Neural cell (in vitro differentiated cells): ENCODE measurements around the gene CLTC. TPM values are rescaled to one million over a fixed set of nuclear protein-coding genes. Genes with fewer than 3 reads are reported as not detected.

ENCODE experiments used
- H2AFZ ChIP-seq: fragments of 200-600, 300-800 bp; sonication (generic), shearing (Covaris generic); 2 replicates; pipeline ENCODE4 v1.6.0; 2014; ENCODE audit warnings: low read depth, mild to moderate bottlenecking, antibody characterized with exemption, low read length, moderate library complexity
- H3F3A ChIP-seq: fragments of 200-600 bp; shearing (Covaris generic); 2 replicates; pipeline ENCODE4 v1.6.1; 2016; ENCODE audit warnings: mild to moderate bottlenecking, moderate library complexity, mixed read lengths, antibody characterized with exemption, low read length; ENCODE audit not compliant: insufficient read depth, poor library complexity, severe bottlenecking
- H3K27ac ChIP-seq: fragments of 200-600, 300-800 bp; sonication (generic), shearing (Covaris generic); 2 replicates; pipeline ENCODE4 v1.5.1; 2014; ENCODE audit warnings: mild to moderate bottlenecking, low read length, moderate library complexity
- H3K27me3 ChIP-seq: fragments of 300-800, 200-600 bp; sonication (generic), shearing (Covaris generic); 2 replicates; pipeline ENCODE4 v1.6.0; 2014; ENCODE audit warnings: mild to moderate bottlenecking, low read depth, low read length, moderate library complexity; ENCODE audit not compliant: insufficient read depth
- H3K36me3 ChIP-seq: fragments of 300-800, 200-600 bp; sonication (generic), shearing (Covaris generic); 2 replicates; pipeline ENCODE4 v1.5.1; 2014; ENCODE audit warnings: mild to moderate bottlenecking, antibody characterized with exemption, low read length, moderate library complexity; ENCODE audit not compliant: insufficient read depth
- H3K4me2 ChIP-seq: fragments of 300-800, 200-600 bp; sonication (generic), shearing (Covaris generic); 2 replicates; pipeline ENCODE4 v1.6.0; 2014; ENCODE audit warnings: mild to moderate bottlenecking, low read length
- H3K4me3 ChIP-seq: fragments of 300-800, 200-600 bp; sonication (generic), shearing (Covaris generic); 2 replicates; pipeline ENCODE4 v1.5.1; 2014; ENCODE audit warnings: mild to moderate bottlenecking, low read length, moderate library complexity
- H3K79me2 ChIP-seq: fragments of 200-600 bp; shearing (Covaris generic); replicated peaks from 2 replicates; pipeline ENCODE4 v1.6.0; 2014; ENCODE audit warnings: mild to moderate bottlenecking, low read length, moderate library complexity; ENCODE audit not compliant: insufficient read depth
- H3K9ac ChIP-seq: fragments of 300-800, 200-600 bp; sonication (generic), shearing (Covaris generic); 2 replicates; pipeline ENCODE4 v1.6.1; 2016; ENCODE audit warnings: mild to moderate bottlenecking, low read length, mixed read lengths
- H3K9me2 ChIP-seq: fragments of 200-600 bp; shearing (Covaris generic); 2 replicates; pipeline ENCODE4 v1.6.1; 2016; ENCODE audit warnings: mild to moderate bottlenecking, low read length, mixed read lengths; ENCODE audit not compliant: insufficient read depth
- H3K9me3 ChIP-seq: fragments of 200-600, 300-800 bp; sonication (generic), shearing (Covaris generic); 2 replicates; pipeline ENCODE4 v1.6.1; 2016; ENCODE audit warnings: mild to moderate bottlenecking, mixed run types, low read length, moderate library complexity, mixed read lengths
- H4K20me1 ChIP-seq: fragments of 200-600 bp; shearing (Covaris generic); 2 replicates; pipeline ENCODE4 v1.6.1; 2016; ENCODE audit warnings: mild to moderate bottlenecking, mixed run types; ENCODE audit not compliant: insufficient read depth
- EP300 ChIP-seq: fragments of 450-650 bp; conservative IDR thresholded peaks from 2 replicates; pipeline ENCODE4 v1.6.1; 2014; ENCODE audit warnings: antibody characterized with exemption, mild to moderate bottlenecking, moderate library complexity; ENCODE audit not compliant: poor library complexity, severe bottlenecking
- EZH2 ChIP-seq: fragments of 200-600, 300-800 bp; shearing (Covaris generic), sonication (generic); IDR thresholded peaks from 2 replicates; pipeline ENCODE4 v1.6.1; 2014; ENCODE audit warnings: antibody characterized with exemption, low read length, borderline replicate concordance, mild to moderate bottlenecking; ENCODE audit not compliant: insufficient read depth, poor library complexity, severe bottlenecking
- MXI1 ChIP-seq: fragments of 450-650 bp; conservative IDR thresholded peaks from 2 replicates; pipeline ENCODE4 v1.6.1; 2014; ENCODE audit warnings: antibody characterized with exemption, mild to moderate bottlenecking; ENCODE audit not compliant: poor library complexity, severe bottlenecking
- POLR2AphosphoS5 ChIP-seq: IDR thresholded peaks from 2 replicates; pipeline ENCODE4 v1.6.1; 2012
- RAD21 ChIP-seq: fragments of 450-650 bp; conservative IDR thresholded peaks from 2 replicates; pipeline ENCODE4 v1.6.1; 2014; ENCODE audit warnings: antibody characterized with exemption, mild to moderate bottlenecking, moderate library complexity
- SMC3 ChIP-seq: fragments of 450-650 bp; conservative IDR thresholded peaks from 2 replicates; pipeline ENCODE4 v1.6.1; 2014; ENCODE audit warnings: antibody characterized with exemption, mild to moderate bottlenecking, moderate library complexity; ENCODE audit not compliant: poor library complexity
- TAF1 ChIP-seq: IDR thresholded peaks from 2 replicates; pipeline ENCODE4 v1.6.1; 2012; ENCODE audit warnings: low read depth
- polyA plus RNA-seq: library from polyadenylated mRNA; depleted of rRNA; stranded (reverse); fragments of >200 nt; gene quantifications from 2 replicates; pipeline ENCODE4 v1.2.3, GENCODE V29; 2014
- TF ChIP-seq, protein P1 (sequence below): IDR thresholded peaks from 2 replicates; pipeline ENCODE4 v1.6.1; 2012; ENCODE audit warnings: borderline replicate concordance
- TF ChIP-seq, protein P2 (sequence below): fragments of 450-650 bp; IDR thresholded peaks from 2 replicates; pipeline ENCODE4 v1.5.1; 2014; ENCODE audit warnings: antibody characterized with exemption, mild to moderate bottlenecking, moderate library complexity; ENCODE audit not compliant: poor library complexity, severe bottlenecking

The CLTC gene
- polyA plus RNA-seq, 1 donor from 2014 or later, result 218 TPM

DNA sequence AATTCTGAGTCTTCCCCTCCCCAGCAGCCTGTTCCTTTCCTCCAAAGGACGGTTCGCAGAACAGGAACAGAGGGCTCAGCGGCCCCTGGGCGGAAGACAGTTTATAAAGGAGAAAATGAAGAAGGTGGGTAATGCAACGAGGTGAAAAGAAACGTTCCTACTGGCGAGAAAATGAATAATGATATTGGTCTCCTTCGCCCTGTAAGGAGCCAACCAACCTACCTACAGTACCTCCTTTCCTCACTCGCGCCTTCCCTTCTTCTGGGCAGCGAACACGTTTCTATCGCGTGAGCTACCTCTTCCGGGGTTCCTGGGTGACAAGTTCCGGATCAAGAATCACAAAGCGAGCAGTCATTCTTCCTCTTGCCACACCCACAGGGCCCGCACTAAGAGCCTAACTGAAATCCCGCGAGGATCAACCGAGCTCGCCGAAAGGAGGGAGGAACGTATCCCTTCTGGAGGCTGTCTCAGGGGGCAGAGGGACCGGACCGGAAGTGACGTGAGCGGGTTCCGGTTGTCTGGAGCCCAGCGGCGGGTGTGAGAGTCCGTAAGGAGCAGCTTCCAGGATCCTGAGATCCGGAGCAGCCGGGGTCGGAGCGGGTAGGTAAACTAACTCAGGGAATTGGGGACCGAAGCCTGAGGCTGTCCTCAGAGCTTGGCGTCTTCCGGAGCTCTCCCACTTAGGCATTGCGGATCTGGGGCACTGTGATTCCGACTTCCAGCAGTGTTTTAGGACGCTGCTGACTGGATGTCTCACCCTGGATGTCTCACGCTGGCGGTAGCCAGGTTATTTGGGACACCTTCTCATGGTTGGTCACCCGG lies 87.7 kb downstream of the CLTC start, which contains the start of the genes PTRH2 and VMP1:
Gene PTRH2, minus strand, starts transcription at position 282 of the 822 bp plus-strand sequence. CDS start 9,452 bp downstream, outside the sequence.
Gene VMP1, plus strand, starts transcription at position 506 of the 822 bp plus-strand sequence. CDS start 23,793 bp downstream, outside the sequence.
- Histone ChIP-seq H3K27ac (peak within 1 kb of the TSS; percentile 87), H3F3A (no peaks in the 10 kb centered on the region), H3K9me3 (no peaks in the 10 kb centered on the region), H4K20me1 (no peaks in the 10 kb centered on the region), H2AFZ (peak within 1 kb of the TSS; percentile 81), H3K27me3 (no peaks in the 10 kb centered on the region), H3K4me2 (peak within 1 kb of the TSS; percentile 95), H3K9ac (peak within 1 kb of the TSS; percentile 83), H3K9me2 (no peaks in the 10 kb centered on the region), H3K4me3 (peak within 1 kb of the TSS; percentile 83), H3K79me2 (peaks cover 49% of the 10 kb centered on the region), H3K36me3 (no peaks in the 10 kb centered on the region)
- TF ChIP-seq EP300 (peak; percentile 66), RAD21 (no peak), POLR2AphosphoS5 (peak; percentile 89), TAF1 (no peak), SMC3 (no peak), MXI1 (peak; percentile 100), EZH2 (no peak)
- TF ChIP-seq, protein P1, sequence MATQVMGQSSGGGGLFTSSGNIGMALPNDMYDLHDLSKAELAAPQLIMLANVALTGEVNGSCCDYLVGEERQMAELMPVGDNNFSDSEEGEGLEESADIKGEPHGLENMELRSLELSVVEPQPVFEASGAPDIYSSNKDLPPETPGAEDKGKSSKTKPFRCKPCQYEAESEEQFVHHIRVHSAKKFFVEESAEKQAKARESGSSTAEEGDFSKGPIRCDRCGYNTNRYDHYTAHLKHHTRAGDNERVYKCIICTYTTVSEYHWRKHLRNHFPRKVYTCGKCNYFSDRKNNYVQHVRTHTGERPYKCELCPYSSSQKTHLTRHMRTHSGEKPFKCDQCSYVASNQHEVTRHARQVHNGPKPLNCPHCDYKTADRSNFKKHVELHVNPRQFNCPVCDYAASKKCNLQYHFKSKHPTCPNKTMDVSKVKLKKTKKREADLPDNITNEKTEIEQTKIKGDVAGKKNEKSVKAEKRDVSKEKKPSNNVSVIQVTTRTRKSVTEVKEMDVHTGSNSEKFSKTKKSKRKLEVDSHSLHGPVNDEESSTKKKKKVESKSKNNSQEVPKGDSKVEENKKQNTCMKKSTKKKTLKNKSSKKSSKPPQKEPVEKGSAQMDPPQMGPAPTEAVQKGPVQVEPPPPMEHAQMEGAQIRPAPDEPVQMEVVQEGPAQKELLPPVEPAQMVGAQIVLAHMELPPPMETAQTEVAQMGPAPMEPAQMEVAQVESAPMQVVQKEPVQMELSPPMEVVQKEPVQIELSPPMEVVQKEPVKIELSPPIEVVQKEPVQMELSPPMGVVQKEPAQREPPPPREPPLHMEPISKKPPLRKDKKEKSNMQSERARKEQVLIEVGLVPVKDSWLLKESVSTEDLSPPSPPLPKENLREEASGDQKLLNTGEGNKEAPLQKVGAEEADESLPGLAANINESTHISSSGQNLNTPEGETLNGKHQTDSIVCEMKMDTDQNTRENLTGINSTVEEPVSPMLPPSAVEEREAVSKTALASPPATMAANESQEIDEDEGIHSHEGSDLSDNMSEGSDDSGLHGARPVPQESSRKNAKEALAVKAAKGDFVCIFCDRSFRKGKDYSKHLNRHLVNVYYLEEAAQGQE, result peak; percentile 54
- TF ChIP-seq, protein P2, sequence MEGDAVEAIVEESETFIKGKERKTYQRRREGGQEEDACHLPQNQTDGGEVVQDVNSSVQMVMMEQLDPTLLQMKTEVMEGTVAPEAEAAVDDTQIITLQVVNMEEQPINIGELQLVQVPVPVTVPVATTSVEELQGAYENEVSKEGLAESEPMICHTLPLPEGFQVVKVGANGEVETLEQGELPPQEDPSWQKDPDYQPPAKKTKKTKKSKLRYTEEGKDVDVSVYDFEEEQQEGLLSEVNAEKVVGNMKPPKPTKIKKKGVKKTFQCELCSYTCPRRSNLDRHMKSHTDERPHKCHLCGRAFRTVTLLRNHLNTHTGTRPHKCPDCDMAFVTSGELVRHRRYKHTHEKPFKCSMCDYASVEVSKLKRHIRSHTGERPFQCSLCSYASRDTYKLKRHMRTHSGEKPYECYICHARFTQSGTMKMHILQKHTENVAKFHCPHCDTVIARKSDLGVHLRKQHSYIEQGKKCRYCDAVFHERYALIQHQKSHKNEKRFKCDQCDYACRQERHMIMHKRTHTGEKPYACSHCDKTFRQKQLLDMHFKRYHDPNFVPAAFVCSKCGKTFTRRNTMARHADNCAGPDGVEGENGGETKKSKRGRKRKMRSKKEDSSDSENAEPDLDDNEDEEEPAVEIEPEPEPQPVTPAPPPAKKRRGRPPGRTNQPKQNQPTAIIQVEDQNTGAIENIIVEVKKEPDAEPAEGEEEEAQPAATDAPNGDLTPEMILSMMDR, result no peak

DNA sequence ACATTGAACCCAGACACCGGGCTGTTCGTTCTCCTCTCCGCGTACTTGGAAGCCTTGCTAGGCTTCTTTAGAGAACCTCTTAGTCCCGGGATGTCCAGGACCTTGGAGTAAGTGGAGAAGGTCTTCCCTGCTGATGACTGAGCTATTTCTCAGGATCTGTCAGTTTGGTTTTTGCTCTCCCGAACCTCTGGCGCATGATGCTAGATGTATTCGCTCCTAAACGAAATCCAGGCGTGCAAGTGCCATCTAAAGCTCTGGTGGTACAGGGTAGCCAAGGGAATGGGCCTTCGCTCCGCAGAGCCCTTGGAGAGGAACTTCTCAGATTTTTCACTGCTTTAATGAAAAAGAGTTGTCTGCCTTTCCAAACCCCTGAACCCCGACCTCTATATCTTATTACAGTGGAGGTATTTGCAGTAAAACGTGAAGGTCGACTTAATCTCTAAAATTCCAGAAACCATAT lies 88.3 kb downstream of the CLTC start:
- Histone ChIP-seq H3K27ac (peak overlapping the region; percentile 87), H3K79me2 (peaks cover 50% of the 10 kb centered on the region), H3K4me2 (peak overlapping the region; percentile 95), H2AFZ (peak overlapping the region; percentile 81), H3F3A (no peaks in the 10 kb centered on the region), H3K27me3 (no peaks in the 10 kb centered on the region), H3K36me3 (no peaks in the 10 kb centered on the region), H3K9me3 (no peaks in the 10 kb centered on the region), H4K20me1 (no peaks in the 10 kb centered on the region), H3K9ac (peak overlapping the region; percentile 83), H3K4me3 (peak overlapping the region; percentile 83), H3K9me2 (no peaks in the 10 kb centered on the region)
- no peak for TF ChIP-seq POLR2AphosphoS5
- TF ChIP-seq EP300, result no peak
- TF ChIP-seq, protein P1, result no peak
- TF ChIP-seq EZH2, result no peak
- TF ChIP-seq SMC3, result no peak
- TF ChIP-seq RAD21, result no peak
- no peak for TF ChIP-seq TAF1
- no peak for TF ChIP-seq MXI1
